CD4-positive, alpha-beta T cell treated with Interleukin-6 at 100 ng/mL for 8 hours (primary cell): ENCODE results near the gene PTPN1.
A peak's percentile ranks its signal among the peaks of the same experiment; 100 is the strongest.
"Not testable (repeated sequence)": the region's sequence is repeated elsewhere in the genome, so short reads cannot be mapped to it uniquely, and the experiment has no call there.

Experiments used
- DNase-seq: peaks from one replicate; pipeline ENCODE4 v3.0.0-alpha.2; 2020; ENCODE audit warnings: mixed read lengths, low spot score

Gene PTPN1

DNA sequence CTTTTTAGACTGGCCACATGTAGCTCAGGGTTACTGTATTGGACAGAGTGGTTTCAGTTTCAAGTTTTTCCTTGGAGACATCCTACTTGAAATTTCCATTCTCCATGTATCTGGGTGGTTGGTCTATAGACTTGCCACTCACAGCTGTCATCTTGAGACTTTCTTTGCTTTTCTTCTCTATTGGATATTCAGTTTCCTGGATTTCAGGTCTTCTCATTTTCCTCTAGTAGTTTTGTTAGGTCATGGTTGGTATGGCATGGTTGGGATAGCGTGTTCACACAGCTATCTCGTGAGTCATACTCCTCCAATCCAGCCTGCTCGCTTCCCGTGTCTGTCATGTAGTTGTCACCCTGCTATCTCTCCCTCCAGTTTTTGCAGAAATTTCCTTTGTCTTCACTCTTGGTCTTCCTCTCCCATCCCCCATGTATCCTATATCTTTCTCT, 48.3 kb downstream of the PTPN1 start:
- DNase-seq = no peak

DNA sequence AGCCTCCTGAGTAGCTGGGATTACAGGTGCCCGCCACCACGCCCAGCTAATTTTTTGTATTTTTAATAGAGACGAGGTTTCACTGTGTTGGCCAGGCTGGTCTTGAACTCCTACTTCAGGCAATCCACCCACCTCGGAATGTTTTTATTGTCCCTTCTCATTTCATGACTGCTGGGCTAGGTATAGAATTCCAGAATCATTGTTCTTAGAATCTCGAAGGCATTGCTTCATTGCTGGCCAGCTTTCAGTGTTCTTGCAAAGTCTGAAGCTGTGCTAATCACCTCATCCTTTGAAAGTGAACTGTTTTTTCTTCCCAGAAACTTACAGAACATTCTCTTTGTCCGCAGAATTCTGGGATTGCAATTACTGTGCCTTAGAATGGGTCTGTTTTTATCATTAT, 49.0 kb downstream of the PTPN1 start:
- no peak for DNase-seq

DNA sequence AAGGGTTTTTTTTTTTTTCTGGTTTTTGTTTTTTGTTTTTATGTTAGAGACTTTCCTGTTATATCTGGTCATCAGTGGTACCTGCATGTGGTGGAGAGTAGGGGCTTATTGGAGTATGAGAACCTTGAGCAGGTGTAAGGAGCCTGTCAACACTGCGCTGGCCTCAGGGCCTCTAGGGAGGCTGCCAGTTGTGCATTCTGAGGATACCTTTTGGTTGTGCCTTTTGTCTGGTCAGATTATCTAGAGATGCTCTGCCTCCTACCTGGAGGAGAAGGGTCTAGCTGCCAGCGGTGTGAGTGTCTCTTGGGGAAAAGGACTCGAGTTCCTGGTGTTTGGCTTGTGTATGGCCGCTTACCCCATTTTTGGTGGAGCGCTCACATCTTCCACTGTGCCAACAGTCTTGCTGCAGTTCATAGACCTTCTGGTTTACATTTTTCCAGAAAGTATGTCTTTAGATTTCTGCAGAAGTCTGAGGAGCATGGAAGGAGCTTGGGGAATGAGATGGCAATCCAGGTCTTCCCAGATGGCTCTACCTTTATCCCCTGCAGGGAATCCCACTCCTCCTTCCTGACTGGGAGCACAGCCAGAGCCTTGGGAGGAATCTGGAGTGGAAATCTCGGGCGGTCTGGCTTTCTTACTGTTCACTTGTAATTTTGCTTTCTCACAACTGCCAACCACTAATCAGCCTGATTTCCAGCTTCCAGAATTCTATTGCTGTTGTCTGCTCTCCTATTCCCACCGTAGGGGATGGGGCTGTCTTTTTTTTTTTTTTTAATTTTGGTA, 49.9 kb downstream of the PTPN1 start:
- no peak for DNase-seq

DNA sequence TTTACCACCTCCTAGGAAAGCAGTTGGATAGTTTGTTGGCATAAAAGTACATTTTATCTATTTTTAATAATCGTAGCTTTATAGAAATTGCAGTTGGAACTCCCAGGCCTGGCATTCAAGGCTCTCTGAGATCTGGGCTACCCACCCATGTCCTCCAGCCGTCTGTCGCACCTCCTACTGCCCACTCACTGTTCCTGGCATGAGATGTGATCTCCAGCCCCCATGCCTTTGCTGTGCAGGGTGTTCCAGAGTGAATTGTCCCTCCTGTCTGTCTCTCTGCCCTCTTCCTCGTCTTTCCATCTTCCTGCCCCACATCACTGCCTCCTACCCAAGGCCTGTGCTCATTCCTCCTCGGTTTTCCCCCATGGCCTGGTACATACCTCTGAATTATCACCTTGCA, 50.7 kb downstream of the PTPN1 start:
- no peak for DNase-seq

DNA sequence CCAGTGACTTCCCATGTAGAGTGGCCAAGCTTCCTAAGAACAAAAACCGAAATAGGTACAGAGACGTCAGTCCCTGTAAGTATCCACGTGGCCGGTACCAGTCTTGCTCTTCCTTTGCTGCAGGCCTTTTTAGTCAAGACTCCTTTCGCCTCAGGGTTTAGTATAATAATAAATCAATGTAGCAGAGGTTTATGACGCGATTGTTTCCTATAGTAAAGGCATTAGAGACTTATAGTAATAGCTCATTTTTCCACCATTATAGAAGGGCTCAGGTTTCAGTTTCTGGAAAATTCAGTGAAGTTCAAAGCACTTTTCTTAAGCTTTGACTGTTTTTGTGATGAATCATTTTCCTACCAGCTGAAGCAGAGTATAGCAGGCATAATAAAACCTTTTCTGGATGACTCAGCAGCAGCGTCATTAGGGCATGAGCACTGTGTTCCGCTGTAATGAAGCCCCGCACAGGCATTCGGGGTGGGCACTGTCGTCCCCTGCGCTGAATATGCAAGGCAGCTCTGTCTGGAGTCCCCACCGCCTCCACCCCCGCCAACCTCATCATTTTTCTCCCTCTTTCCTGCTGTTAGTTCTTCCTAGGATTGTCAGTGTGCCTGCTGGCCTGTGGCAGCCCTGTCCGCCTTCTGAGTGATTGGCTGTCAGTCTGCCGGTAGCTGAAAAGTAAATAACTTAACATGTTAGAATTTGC, 51.3 kb downstream of the PTPN1 start:
- no peak for DNase-seq

DNA sequence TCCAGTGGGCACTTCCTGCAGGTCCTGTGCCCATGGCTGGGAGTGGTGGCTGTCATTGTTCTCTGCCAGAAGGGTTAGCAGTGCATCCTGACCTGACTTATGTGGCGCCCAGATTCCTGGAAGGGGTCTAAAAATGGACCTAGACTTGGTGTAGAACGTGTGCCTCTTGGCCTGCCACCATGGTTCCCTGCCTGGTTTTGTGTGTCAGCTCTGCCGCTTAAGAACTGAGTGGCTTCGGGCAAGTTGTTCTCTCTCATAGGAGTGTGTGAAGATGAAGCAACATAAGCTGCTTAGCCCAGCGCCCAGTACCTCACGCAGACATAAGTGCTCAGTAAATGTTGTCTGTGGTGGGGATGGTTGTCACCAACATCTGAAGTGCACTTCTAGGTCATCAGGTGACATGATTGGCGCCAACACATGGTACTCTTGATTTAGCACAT, 52.1 kb downstream of the PTPN1 start:
- no peak for DNase-seq

DNA sequence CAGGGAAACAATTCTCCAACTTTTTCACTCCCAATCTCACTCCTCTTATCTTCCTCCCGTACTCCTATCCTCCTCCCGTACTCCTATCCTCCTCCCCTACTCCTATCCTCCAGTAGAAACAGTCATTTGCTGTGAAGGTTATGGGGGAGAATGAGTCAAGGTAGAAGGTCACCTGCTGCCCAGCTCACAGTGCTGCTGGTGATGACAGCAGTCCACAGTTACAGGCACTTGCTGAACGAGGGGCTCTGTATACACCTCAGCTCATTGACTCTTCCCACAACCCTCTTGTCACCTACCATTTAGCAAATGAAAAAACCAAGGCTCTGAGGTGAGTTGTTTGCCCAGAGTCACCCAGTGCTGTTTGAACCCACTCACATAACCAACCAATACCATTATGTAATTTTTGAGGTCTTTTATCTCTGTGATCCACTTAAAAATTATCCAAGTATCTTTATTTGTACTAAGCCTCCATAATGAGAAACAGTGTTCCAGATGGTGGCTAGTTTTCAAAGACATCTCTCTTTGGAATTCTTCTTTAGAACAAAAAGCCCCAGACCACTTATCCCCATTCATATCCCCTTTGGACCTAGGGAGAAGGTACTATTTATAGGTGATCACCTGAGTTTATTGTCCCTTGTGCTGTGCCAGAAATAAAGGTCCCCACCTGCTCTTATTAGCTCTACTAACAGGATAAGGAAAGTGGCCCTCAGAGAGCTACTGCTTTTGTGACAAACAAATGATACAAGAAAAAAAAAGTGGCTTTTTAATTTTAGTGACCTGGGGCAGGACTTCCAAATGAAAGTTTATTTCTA, 53.2 kb downstream of the PTPN1 start:
- DNase-seq = no peak

DNA sequence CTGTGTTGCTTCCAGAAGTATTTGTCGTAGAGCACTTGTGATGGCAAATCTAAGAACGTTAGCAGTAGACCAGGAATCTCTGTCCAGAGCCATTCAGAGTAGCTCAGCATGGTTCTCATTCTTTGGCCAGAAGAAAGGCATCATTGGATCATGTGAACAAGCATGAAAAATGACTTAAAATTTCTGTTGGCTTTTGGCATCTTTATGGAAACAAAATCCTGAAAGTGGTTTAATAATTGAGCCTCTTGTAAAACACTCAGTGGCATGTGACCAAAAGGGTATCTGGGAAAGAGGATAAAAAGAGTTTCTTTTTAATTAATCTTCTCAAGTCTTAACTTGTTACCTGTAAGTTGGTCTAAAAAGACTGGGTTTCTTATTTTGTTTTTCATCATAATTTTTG, 55.2 kb downstream of the PTPN1 start:
- no peak for DNase-seq

DNA sequence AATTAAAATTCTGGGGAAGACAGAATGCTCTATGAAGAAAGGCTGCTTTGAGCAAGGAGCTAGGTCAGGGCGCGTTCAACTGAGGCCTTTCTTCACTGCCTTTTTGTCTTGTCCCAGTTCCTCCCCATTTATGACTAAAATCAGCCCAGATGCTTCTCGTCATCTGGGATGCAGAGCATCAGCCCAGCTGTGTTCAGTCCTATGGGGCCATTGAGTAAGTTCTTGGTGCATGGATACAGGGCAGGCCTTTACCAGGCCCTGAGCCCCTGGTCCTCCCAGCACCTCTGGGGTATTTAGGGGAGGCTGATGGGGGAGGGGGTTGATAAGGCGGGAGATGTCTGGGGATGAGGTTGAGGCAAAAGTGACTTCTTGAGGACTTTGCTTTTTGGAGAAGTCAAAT, 55.7 kb downstream of the PTPN1 start:
- no peak for DNase-seq

DNA sequence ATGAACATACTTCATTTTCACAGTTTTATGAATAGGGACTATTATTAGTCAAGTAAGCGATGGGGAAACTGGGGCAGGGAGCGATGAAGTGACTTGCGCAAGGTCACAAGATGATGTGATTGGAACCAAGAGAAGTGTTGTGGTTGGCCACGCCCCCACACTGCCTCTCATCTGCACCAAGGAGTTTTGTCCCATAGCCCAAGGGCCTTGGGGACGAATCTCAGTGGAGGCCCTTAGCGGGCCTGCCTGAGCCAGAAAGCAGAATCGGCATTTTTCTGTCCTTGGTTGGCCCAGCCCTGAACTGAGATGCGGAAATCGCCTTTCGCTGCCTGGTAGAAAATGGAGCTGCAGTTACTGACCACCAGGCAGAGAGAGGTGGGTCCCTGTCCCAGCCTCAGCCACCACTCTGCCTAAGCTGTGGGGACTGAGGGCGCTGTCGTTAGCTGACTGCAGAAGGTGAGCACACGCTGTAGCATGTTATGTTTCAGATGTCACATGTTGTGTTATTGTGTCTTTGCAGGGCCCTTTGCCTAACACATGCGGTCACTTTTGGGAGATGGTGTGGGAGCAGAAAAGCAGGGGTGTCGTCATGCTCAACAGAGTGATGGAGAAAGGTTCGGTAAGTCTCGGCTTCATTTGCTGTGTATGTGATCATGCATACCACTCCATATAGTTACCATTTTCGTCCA, 57.8 kb downstream of the PTPN1 start:
- no peak for DNase-seq

DNA sequence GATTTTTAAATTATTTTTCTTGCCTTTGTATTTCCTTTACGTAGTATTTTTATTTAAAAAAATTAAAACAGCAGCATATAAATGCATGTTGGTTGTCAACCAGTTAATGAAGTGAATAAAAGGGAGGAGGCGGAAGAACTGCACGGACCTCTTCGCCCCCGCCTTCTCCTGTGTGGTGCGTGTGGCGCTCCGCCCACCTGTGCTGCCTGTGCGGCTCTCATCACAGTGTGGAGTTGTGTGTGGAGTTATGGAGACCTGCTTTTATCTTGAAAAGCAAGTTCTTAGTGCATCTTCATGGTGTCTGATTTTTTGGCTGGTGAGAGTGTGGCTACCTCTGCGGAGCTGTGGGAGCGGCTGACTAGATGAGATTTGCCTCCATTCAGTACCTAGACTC, 58.4 kb downstream of the PTPN1 start:
- DNase-seq = no peak

DNA sequence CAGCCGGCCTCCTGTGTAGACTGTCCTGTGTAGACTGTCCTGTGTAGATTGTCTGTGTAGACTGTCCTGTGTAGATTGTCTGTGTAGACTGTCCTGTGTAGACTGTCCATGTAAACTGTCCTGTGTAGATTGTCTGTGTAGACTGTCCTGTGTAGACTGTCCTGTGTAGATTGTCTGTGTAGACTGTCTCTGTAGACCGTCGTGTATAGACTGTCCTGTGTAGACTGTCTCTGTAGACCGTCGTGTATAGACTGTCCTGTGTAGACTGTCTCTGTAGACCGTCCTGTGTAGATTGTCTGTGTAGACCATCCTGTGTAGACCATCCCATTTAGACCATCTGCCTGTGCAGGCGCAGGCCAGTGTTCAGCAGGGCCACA, 59.3 kb downstream of the PTPN1 start:
- DNase-seq = not testable (repeated sequence)

DNA sequence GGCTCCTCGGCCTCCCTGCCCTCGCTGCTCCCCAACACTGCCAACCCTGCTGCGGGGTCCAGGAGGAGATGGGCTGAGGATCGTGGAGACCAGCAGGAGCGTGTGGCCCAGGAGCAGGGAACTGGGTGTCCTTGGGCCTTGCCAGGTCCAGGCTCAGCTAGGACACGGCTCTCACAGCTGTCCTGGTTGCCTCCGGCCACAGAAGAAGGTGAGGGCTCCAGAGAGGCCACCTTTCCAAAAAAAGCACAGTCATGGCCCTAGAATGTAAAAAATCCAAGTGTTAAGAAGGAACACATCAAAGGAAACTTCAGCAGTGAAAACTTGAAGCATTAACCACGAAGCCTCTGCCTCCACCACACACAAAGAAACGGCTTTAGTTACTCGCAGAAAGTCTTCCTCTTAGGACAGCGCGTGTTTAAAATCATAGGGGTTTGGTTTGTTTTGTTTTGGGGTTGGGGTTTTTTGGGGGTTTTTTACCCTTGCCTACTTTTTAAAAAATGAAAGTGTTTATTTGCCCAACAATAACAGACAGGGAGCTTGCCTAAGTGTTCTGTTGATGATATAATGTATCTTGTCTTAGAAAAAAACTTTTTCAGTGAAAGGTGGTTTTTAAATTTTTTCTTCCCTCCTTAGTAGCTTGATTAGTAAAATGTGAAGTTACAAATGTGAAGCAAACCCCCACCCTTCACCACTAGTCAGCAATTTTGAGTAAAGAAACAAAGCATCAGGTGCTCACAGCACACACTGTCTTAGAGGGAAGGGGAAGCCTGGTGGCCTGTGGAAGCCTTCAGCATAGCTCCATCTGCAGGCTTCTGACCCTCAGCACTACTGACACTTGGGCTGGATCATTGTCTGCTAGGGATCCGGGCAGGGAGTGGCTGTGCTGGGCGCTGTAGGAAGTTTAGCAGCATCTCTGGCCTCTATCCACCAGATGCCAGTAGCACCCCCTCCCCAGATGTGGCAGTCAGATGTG, 60.0 kb downstream of the PTPN1 start:
- peak; percentile 54 for DNase-seq

DNA sequence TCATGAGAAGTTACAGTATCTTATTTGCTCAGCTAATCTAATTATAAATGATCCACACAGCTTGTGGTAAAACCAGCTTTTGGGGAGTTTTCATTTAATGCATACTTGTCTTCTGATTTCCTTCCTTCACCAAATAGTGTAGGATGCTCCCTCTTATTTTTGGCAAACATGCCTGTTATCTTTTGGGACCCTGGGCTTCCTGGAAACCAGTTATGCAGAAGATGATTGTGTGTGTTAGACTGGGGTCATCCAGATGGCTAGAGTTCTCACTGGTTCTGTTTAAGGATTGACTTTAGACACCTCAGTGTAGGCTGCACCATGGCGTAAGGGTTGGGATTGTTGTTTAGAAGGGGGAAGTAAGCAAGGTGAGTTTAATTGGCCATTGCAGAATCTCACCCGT, 61.3 kb downstream of the PTPN1 start:
- no peak for DNase-seq

DNA sequence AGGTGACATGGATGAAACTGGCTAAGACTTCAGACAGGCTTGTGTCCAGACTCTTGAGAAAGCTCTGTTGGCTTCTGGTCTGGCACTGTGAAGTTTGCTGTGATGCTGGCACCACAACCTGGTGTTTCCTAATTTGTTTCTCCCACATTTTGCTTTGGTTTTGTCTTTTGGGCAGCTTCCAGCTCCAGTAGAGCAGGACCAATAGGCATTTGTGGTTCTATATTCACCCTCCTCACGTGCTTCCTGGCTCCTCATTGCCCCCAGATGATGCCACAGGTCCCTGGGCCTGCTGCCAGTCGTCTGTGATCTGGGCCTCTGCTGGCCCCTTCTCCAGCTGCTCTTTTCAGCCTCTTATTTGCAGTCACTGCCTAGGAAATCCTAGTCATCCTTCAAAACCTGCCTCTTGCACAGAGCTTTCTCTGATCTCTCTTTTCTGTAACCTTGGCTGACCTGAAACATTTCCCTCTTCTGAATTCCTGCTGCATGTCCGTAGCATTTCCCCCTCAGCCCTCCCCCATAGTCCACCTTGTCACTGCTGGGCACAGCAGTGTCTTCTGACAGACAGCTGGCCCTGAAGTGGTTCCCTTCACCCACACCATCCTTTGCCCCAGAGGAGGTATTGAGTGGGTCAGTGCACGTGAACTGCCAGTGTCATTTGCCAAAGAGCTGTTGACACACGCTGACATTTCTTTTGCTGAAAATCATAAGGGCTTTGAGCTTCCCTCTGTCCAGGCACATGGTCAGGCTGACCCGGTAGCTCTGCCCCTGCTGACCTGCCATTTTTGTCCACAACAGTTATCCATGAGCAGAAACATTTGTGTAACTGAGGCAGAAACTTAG, 63.0 kb downstream of the PTPN1 start:
- no peak for DNase-seq

DNA sequence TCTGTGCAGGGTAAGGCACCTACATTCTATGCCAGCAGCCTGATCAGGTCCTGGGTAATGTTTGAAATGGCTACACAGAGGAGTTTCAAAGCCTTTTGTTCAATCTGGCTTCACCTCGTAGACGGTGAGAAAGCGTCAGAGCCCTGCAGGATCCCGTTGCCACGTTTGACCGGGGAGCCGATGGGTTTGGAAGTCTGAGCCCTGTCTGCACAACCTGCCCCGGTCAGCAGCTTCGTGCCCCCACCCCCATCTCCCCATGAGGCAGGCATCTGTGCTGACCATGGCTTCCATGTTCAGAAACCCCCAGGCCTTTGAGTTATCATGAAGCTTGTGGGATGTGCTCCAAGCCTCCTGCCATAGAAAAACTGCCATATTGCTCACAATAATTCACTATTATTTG, 63.9 kb downstream of the PTPN1 start:
- DNase-seq = no peak

DNA sequence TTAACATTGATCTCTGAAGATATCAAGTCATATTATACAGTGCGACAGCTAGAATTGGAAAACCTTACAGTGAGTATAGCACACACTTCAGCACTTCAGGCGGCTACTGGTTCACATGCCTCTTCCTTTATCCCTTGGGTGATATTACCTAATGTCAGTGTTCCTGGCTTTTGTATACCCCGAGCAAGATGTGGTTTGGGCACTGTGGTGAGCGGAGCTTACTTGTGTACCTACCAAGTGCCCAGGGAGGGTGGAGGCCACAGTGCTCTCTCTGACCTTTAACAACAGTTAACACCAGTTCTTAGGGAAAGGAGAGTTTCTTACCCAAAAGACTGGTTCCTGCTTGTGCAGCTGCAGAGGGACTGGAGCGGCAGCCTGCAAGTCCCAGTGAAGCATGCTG, 64.4 kb downstream of the PTPN1 start:
- DNase-seq = no peak

DNA sequence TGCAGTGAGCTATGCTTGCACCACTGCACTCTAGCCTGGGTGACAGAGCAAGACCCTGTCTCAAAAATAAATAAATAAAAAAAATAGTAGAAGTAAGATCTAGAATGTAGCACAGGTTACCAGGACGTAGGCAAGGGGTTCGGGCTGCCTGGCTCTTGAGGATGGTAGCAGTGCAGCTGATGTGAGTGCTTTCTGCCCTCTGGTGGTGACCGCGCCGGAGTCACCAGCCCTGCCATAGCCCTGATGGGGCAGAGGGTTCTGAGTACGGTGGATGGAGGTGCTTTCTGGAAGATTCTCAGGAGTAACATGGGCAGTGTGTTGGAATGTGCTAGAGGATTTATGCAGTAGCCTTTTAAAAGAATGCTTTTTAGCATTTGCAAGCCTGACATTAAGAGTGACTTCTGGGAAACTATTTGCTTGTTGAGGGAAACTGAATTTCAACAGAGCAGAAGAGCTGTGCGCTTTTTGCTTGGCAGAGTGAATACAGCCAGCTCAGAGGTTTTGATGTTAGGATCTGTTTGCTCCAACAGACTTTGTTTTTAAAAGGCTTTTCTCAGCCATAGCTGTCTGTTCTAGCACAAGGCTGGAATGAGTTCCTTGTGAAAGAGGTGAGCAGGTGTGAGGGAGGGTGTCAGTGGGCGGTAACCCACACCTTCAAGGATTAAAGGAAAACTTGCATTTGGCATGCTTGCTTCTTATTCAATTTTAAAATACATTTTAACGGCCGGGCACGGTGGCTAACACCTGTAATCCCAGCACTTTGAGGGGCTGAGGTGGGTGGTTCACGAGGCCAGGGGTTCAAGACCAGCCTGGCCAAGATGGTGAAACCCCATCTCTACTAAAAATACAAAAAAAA, 65.9 kb downstream of the PTPN1 start:
- DNase-seq = peak; percentile 67
